ENCODE data around the gene NINL. TPM values are rescaled to one million over a fixed set of nuclear protein-coding genes. Genes with fewer than 3 reads are reported as not detected.

Gene NINL
- total RNA-seq, 1 donor from 2014 or later: 5.0 TPM

DNA sequence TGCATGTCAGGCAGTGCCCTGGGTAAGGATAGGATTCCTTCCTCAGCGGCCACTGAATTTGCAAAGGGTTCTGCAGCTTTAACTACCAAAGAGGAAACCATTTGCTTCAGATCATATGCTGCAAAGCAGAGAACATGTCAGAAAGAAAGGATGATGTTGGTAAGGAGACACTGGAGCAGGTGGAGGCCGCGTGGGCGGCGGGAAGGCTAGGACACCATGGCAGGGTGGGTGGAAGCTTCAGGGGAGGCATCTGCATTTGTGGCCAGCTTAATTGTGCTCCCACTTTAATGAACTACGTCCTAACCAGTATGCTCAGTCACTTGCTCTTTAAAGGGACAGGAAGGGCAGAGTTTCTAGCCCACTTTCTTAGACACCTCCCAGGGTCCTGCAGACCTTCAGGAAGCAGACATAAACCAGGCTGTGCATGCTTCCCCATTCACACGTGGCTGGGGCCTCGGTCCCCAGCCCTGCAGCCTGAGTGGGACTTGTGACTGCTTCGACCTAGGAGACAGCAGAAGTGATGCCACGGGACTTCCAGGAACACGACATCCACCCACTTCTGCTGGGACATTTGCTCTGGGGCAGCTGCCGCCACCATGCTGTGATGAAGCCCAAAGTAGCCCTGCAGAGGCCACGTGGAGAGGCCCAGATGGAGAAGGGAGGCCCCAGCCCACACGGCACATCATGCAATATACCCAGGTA lies 101.7 kb downstream of the NINL start:
- FAIRE-seq (no peak), DNase-seq (ENCODE audit: low read depth) (no peak)
- no peak overlapping the region for H3K4me3 ChIP-seq (ENCODE audit: low read depth, low read length)
- no peaks in the 10 kb centered on the region for H3K36me3 ChIP-seq (ENCODE audit: control insufficient read depth, insufficient read depth, low read length)
- TF ChIP-seq, protein P1, sequence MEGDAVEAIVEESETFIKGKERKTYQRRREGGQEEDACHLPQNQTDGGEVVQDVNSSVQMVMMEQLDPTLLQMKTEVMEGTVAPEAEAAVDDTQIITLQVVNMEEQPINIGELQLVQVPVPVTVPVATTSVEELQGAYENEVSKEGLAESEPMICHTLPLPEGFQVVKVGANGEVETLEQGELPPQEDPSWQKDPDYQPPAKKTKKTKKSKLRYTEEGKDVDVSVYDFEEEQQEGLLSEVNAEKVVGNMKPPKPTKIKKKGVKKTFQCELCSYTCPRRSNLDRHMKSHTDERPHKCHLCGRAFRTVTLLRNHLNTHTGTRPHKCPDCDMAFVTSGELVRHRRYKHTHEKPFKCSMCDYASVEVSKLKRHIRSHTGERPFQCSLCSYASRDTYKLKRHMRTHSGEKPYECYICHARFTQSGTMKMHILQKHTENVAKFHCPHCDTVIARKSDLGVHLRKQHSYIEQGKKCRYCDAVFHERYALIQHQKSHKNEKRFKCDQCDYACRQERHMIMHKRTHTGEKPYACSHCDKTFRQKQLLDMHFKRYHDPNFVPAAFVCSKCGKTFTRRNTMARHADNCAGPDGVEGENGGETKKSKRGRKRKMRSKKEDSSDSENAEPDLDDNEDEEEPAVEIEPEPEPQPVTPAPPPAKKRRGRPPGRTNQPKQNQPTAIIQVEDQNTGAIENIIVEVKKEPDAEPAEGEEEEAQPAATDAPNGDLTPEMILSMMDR (IDR thresholded peaks at IDR 0.05; ENCODE audit: insufficient read depth, low read length, severe bottlenecking): no peak
- no peaks in the 10 kb centered on the region for H3K27me3 ChIP-seq (ENCODE audit: control insufficient read depth, insufficient read depth, low read length)

DNA sequence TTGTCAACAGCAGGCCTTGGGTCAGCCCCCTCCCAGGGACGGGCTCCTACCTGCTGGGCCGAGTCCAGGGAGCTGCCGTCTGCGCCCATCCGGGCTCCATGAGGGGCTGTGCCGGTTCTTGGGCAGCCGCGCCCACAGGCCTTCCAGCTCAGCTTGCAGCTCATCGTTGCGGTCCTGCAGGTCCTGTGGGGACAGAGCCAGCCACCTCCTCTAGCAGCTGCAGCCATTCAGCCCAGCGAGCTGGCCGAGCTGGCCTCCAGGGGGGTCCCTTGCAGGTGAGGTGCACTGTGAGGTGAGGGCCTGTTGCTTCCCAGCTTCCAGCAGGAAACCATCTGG lies 103.4 kb downstream of the NINL start:
- DNase-seq (ENCODE audit: low read depth): no peak
- TF ChIP-seq, protein P1 (IDR thresholded peaks at IDR 0.05; ENCODE audit: insufficient read depth, low read length, severe bottlenecking): no peak
- no peak for FAIRE-seq
- Histone ChIP-seq H3K27me3 (ENCODE audit: control insufficient read depth, insufficient read depth, low read length) (no peaks in the 10 kb centered on the region), H3K4me3 (ENCODE audit: low read depth, low read length) (no peak overlapping the region), H3K36me3 (ENCODE audit: control insufficient read depth, insufficient read depth, low read length) (no peaks in the 10 kb centered on the region)

DNA sequence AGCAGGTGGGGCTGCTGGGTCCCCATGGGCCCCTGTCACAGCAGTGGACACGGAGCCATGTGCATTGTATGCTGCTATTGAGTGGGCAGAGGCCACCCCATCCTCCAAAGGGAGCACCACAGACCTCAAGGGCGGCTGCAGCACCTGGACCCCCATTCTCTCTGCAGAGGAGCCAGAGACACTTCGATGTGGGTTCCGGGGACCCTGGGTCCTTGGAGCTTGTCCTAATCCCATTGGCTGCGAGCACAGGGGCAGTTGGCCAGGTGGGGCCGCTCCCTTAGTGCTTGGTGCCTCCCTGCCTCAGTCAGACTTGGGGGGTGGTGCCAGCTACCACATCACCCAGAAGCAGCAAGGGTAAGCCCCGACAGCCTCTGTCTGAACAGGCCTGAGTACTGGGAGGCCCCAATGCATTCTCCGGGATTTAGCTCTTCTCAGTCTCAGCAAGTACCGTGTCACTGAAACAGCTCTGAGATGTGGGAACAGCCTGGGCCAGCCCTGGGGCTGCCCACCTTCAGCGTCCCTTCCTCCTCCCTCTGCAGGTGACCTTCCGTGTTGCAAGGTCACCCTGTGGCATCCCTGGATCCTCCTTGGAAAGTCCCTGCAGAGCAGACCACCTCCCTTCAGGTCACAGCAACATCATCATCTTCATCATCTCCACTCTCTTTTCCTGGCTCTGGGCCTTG lies 104.0 kb downstream of the NINL start:
- DNase-seq (ENCODE audit: low read depth) (no peak), FAIRE-seq (no peak)
- Histone ChIP-seq H3K4me3 (ENCODE audit: low read depth, low read length) (no peak overlapping the region), H3K36me3 (ENCODE audit: control insufficient read depth, insufficient read depth, low read length) (no peaks in the 10 kb centered on the region), H3K27me3 (ENCODE audit: control insufficient read depth, insufficient read depth, low read length) (no peaks in the 10 kb centered on the region)
- TF ChIP-seq, protein P1 (IDR thresholded peaks at IDR 0.05; ENCODE audit: insufficient read depth, low read length, severe bottlenecking): no peak

DNA sequence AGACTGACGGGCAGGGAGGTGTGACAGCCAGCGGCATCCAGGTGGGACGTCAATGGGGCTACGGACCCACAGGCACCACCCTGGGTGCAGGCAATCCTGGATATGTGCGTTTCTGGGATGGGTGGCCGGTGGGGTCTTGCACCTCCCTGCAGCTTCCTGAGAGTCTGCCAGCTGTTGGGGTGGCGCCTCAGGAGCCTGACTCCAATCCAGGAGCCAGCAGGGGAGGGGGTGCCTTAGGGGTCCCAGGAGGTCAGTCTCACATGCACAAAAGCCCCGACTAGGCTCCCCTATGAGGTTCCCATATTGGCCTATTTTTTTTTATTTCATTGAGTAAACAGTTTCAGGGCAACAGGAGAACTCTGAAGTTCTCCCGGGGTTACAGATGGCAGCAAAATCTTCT lies 104.5 kb downstream of the NINL start:
- no peak overlapping the region for H3K4me3 ChIP-seq (ENCODE audit: low read depth, low read length)
- no peak for DNase-seq (ENCODE audit: low read depth)
- TF ChIP-seq, protein P1 (IDR thresholded peaks at IDR 0.05; ENCODE audit: insufficient read depth, low read length, severe bottlenecking): no peak
- H3K27me3 ChIP-seq (ENCODE audit: control insufficient read depth, insufficient read depth, low read length): no peaks in the 10 kb centered on the region
- FAIRE-seq: no peak
- no peaks in the 10 kb centered on the region for H3K36me3 ChIP-seq (ENCODE audit: control insufficient read depth, insufficient read depth, low read length)

DNA sequence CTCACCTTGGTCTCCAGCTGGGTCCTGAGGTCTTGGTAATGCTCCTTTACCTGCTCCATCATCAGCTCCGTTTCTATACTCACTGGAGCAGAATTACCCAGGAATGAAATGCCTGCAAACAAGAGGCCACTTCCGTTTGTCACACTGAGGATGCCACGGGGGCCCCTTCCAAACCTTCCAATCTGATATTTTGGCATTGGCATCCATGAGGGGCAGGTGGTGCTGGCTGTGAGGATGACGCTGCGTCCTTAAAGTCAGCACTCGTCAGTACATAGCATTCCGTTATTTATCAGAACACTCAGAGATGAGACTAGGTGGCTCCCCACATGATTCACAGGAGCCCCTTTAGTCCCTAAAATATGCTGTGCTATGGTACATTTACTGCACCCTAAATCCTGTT lies 105.2 kb downstream of the NINL start:
- FAIRE-seq (no peak), DNase-seq (ENCODE audit: low read depth) (no peak)
- Histone ChIP-seq H3K36me3 (ENCODE audit: control insufficient read depth, insufficient read depth, low read length) (no peaks in the 10 kb centered on the region), H3K27me3 (ENCODE audit: control insufficient read depth, insufficient read depth, low read length) (no peaks in the 10 kb centered on the region), H3K4me3 (ENCODE audit: low read depth, low read length) (no peak overlapping the region)
- TF ChIP-seq, protein P1 (IDR thresholded peaks at IDR 0.05; ENCODE audit: insufficient read depth, low read length, severe bottlenecking): no peak

Measured in bronchial epithelial cell (primary cell).